Endothelial cell of umbilical vein (primary cell): ENCODE results near the gene CREBZF. TPM values are rescaled to one million over a fixed set of nuclear protein-coding genes. Genes with fewer than 3 reads are reported as not detected.
"Not testable (repeated sequence)": the region's sequence is repeated elsewhere in the genome, so short reads cannot be mapped to it uniquely, and the experiment has no call there.

Experiments used
- BruUV-seq: library from RNA; stranded (reverse); fragments of 400-500 nt; replicated peaks from 2 replicates; lab custom pipeline; 2021; lab: Mats Ljungman, UMichigan
- CTCF ChIA-PET: fragments of 300-600, 350-600 bp; sonication (Branson Sonifier 250); formaldehyde crosslinking; loops from one replicate; lab custom pipeline; 2021; ENCODE audit warnings: antibody characterized with exemption, inconsistent platforms; lab: Charles Lee
- POLR2A ChIA-PET: fragments of 300-600, 350-600 bp; sonication (Branson Sonifier 250); formaldehyde crosslinking; loops from one replicate; lab custom pipeline; 2021; ENCODE audit warnings: antibody characterized with exemption, inconsistent platforms; lab: Charles Lee
- DNase-seq: peaks from one replicate; pipeline ENCODE4 v3.0.0-alpha.2; 2011; ENCODE audit warnings: low read depth, low spot score
- FAIRE-seq: peaks from 2 replicates; lab custom pipeline; 2011; peaks lifted over from hg19 to GRCh38; lab: Jason Lieb, UNC
- H2AFZ ChIP-seq: 2 replicates; pipeline ENCODE4 v1.6.0; 2012; ENCODE audit warnings: low read depth, low read length, control low read depth, inconsistent platforms
- H3K27ac ChIP-seq: 2 replicates; pipeline ENCODE4 v1.5.1; 2011; ENCODE audit warnings: low read depth, mild to moderate bottlenecking, control low read depth, low read length, moderate library complexity; ENCODE audit not compliant: insufficient read depth
- H3K27me3 ChIP-seq, 2 experiments: 2 replicates each; pipeline versions ENCODE4 v1.6.0 to v1.6.1; 2011; ENCODE audit warnings: low read length in 2 of 2, mixed read lengths in 1 of 2; ENCODE audit not compliant: control insufficient read depth in 2 of 2, insufficient read depth in 2 of 2
- H3K36me3 ChIP-seq, 2 experiments: 2 replicates in 1 of 2; 3 replicates in 1 of 2; pipeline ENCODE4 v1.5.1; 2011; ENCODE audit warnings: low read length in 2 of 2, mild to moderate bottlenecking in 1 of 2, moderate library complexity in 1 of 2; ENCODE audit not compliant: control insufficient read depth in 2 of 2, insufficient read depth in 2 of 2; ENCODE audit errors: extremely low read depth in 1 of 2
- H3K4me1 ChIP-seq: 3 replicates; pipeline ENCODE4 v1.5.1; 2011; ENCODE audit warnings: mild to moderate bottlenecking, low read length; ENCODE audit not compliant: control insufficient read depth, insufficient read depth; ENCODE audit errors: extremely low read depth
- H3K4me2 ChIP-seq: 2 replicates; pipeline ENCODE4 v1.6.1; 2011; ENCODE audit warnings: low read length, control low read depth, mixed read lengths; ENCODE audit not compliant: insufficient read depth
- H3K4me3 ChIP-seq, 3 experiments: fragments of 200-600 bp in 1 of 3; sonication (generic), shearing (Covaris generic) in 1 of 3; replicated peaks in 1 of 3; 2 replicates each; pipeline ENCODE4 v1.5.1; 2011 to 2016; ENCODE audit warnings: control low read depth in 3 of 3, low read length in 3 of 3, mild to moderate bottlenecking in 2 of 3, inconsistent platforms in 1 of 3, low read depth in 1 of 3, moderate library complexity in 1 of 3; ENCODE audit not compliant: insufficient read depth in 1 of 3
- H3K79me2 ChIP-seq: 2 replicates; pipeline ENCODE4 v1.6.0; 2012; ENCODE audit warnings: low read length, inconsistent platforms; ENCODE audit not compliant: control insufficient read depth, insufficient read depth
- H3K9ac ChIP-seq: replicated peaks from 2 replicates; pipeline ENCODE3; 2011; ENCODE audit warnings: low read length, control low read depth; ENCODE audit not compliant: insufficient read depth; ENCODE audit errors: extremely low read depth
- H3K9me1 ChIP-seq: replicated peaks from 3 replicates; pipeline ENCODE4 v1.6.0; 2011; ENCODE audit warnings: mild to moderate bottlenecking, low read length; ENCODE audit not compliant: control insufficient read depth, insufficient read depth; ENCODE audit errors: extremely low read depth
- H3K9me3 ChIP-seq: replicated peaks from 2 replicates; pipeline ENCODE4 v1.5.1; 2012; ENCODE audit warnings: low read length, inconsistent platforms; ENCODE audit not compliant: control insufficient read depth, insufficient read depth
- H4K20me1 ChIP-seq: replicated peaks from 2 replicates; pipeline ENCODE3; 2011; ENCODE audit warnings: mild to moderate bottlenecking, low read length; ENCODE audit not compliant: control insufficient read depth, insufficient read depth; ENCODE audit errors: extremely low read depth
- EZH2 ChIP-seq: IDR thresholded peaks from 2 replicates; pipeline ENCODE4 v1.6.1; 2012; ENCODE audit warnings: borderline replicate concordance, low read depth, mild to moderate bottlenecking, moderate library complexity, low read length, inconsistent platforms; ENCODE audit not compliant: severe bottlenecking
- FOS ChIP-seq: IDR thresholded peaks from 2 replicates; pipeline ENCODE4 v1.6.1; 2011; ENCODE audit warnings: mild to moderate bottlenecking, low read length, moderate library complexity, borderline replicate concordance; ENCODE audit not compliant: insufficient read depth
- GATA2 ChIP-seq: IDR thresholded peaks from 2 replicates; pipeline ENCODE4 v1.7.0; 2011; ENCODE audit warnings: low read depth, mild to moderate bottlenecking, moderate library complexity, mixed read lengths, low read length; ENCODE audit not compliant: insufficient read length, insufficient read depth
- JUN ChIP-seq: IDR thresholded peaks from 2 replicates; pipeline ENCODE4 v1.6.1; 2011; ENCODE audit warnings: borderline replicate concordance, low read depth; ENCODE audit not compliant: insufficient read length, insufficient read depth
- MYC ChIP-seq: IDR thresholded peaks from one replicate; pipeline ENCODE4 v1.6.1; 2011; ENCODE audit warnings: mild to moderate bottlenecking, low read depth, low read length
- POLR2A ChIP-seq: IDR thresholded peaks from 2 replicates; pipeline ENCODE4 v1.6.1; 2012; ENCODE audit warnings: low read depth, mild to moderate bottlenecking, control low read depth, low read length
- POLR2AphosphoS5 ChIP-seq: IDR thresholded peaks from 2 replicates; pipeline ENCODE4 v1.6.1; 2012; ENCODE audit warnings: low read depth, mild to moderate bottlenecking, control low read depth, low read length, moderate library complexity; ENCODE audit not compliant: insufficient read depth
- dilution Hi-C: fragments of 300-500 bp; cut with MboI; formaldehyde crosslinking; loops from one replicate; pipeline ENCODE4 v1.15.0; 2019; ENCODE audit warnings: low sequenced_read_pairs; ENCODE audit not compliant: extremely low pct_ligation_motif_present
- intact Hi-C: fragments of 100-400 bp; cut with micrococcal nuclease; formaldehyde crosslinking; loops from one replicate; pipeline ENCODE4 v1.10.0; 2022
- polyA plus RNA-seq, 4 experiments: library from polyadenylated mRNA; depleted of rRNA in 3 of 4; stranded (reverse) in 3 of 4; unstranded in 1 of 4; fragments of >200 nt; gene quantifications; 2 replicates each; pipeline versions ENCODE4 v1.2.1 to v1.2.3, GENCODE V29; 2011 to 2012; ENCODE audit warnings: missing spikeins in 1 of 4
- total RNA-seq: library from RNA; stranded (reverse); gene quantifications from 2 replicates; pipeline ENCODE4 v1.2.3, GENCODE V29; 2021
- TF ChIP-seq, protein P1 (sequence below): IDR thresholded peaks from 2 replicates; pipeline ENCODE4 v1.6.1; 2011; ENCODE audit not compliant: insufficient read depth, insufficient read length
- TF ChIP-seq, protein P2 (sequence below), 2 donors: IDR thresholded peaks; 1 replicate in 1 of 2; 2 replicates in 1 of 2; pipeline ENCODE4 v1.5.1; 2011; ENCODE audit warnings: low read length in 2 of 2, mild to moderate bottlenecking in 2 of 2, moderate library complexity in 2 of 2, control low read depth in 1 of 2, inconsistent platforms in 1 of 2, low read depth in 1 of 2; ENCODE audit not compliant: insufficient read depth in 1 of 2; ENCODE audit errors: extremely low read depth in 1 of 2

Gene CREBZF
- total and polyA plus RNA-seq, 2 donors (not counting 3 experiments of a cell fraction or from before 2014, with no cell fraction given) = 15.5 to 35.5 TPM

GRCh38 chr11:85656777-85657176 lies 8.2 kb downstream of the CREBZF start:
- DNase-seq (no peak), FAIRE-seq (no peak)
- Histone ChIP-seq H3K9me1 (no peaks in the 10 kb centered on the region), H3K4me3 (no peak overlapping the region), H3K27ac (no peak overlapping the region), H3K9me3 (no peaks in the 10 kb centered on the region), H3K4me1 (peaks cover 28% of the 10 kb centered on the region), H4K20me1 (peaks cover 12% of the 10 kb centered on the region), H2AFZ (no peak overlapping the region), H3K9ac (no peak overlapping the region), H3K27me3 (no peaks in the 10 kb centered on the region), H3K36me3 (peaks cover 0 to 18% of the 10 kb centered on the region in 2 experiments), H3K79me2 (peaks cover 48% of the 10 kb centered on the region), H3K4me2 (no peak overlapping the region)
- TF ChIP-seq GATA2 = no peak
- TF ChIP-seq, protein P1, sequence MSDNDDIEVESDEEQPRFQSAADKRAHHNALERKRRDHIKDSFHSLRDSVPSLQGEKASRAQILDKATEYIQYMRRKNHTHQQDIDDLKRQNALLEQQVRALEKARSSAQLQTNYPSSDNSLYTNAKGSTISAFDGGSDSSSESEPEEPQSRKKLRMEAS = no peak
- TF ChIP-seq POLR2AphosphoS5 = no peak
- TF ChIP-seq, protein P2, sequence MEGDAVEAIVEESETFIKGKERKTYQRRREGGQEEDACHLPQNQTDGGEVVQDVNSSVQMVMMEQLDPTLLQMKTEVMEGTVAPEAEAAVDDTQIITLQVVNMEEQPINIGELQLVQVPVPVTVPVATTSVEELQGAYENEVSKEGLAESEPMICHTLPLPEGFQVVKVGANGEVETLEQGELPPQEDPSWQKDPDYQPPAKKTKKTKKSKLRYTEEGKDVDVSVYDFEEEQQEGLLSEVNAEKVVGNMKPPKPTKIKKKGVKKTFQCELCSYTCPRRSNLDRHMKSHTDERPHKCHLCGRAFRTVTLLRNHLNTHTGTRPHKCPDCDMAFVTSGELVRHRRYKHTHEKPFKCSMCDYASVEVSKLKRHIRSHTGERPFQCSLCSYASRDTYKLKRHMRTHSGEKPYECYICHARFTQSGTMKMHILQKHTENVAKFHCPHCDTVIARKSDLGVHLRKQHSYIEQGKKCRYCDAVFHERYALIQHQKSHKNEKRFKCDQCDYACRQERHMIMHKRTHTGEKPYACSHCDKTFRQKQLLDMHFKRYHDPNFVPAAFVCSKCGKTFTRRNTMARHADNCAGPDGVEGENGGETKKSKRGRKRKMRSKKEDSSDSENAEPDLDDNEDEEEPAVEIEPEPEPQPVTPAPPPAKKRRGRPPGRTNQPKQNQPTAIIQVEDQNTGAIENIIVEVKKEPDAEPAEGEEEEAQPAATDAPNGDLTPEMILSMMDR (IDR thresholded peaks at IDR 0.05; ENCODE audit: extremely low read depth in 1 of 2, insufficient read depth in 1 of 2, low read depth in 1 of 2, low read length in 2 of 2) = no peak
- TF ChIP-seq FOS = no peak
- no peak for TF ChIP-seq JUN
- no peak for TF ChIP-seq EZH2
- TF ChIP-seq MYC = no peak
- no peak for TF ChIP-seq POLR2A
- no TSS peak for BruUV-seq
- POLR2A ChIA-PET = interaction anchor here (1.1 kb wide), 1 partner anchor 9 kb away, joined by 3 read pairs; the partner anchor contains the start of gene TMEM126A
- dilution Hi-C loops = no loop called here
- intact Hi-C loops = no loop called here
- CTCF ChIA-PET = no interaction called here

DNA sequence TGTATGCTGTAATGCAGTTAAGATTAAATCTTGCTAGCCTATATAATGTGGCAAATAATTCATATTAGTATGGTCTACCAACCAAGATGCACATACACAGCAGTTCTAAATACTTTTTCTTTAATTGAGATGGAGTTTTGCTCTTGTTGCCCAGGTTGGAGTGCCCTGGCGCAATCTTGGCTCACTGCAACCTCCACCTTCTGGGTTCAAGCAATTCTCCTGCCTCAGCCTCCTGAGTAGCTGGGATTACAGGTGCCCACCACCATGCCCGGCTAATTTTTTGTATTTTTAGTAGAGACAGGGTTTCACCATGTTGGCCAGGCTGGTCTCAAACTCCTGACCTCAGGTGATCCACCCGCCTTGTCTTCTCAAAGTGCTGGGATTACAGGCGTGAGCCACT lies 10.6 kb downstream of the CREBZF start:
- intact Hi-C loops, BruUV-seq: not testable (repeated sequence)

More for the DNA sequence above, 10.6 kb downstream of the CREBZF start:
- H3K4me2 ChIP-seq, dilution Hi-C loops, H3K9me3 ChIP-seq, POLR2A ChIA-PET, H2AFZ ChIP-seq, H3K4me1 ChIP-seq, H4K20me1 ChIP-seq, H3K27ac ChIP-seq, H3K9me1 ChIP-seq, H3K9ac ChIP-seq, H3K27me3 ChIP-seq, H3K36me3 ChIP-seq, H3K4me3 ChIP-seq, FAIRE-seq, DNase-seq: not testable (repeated sequence)
- CTCF ChIA-PET = interaction anchor here (1.0 to 1.2 kb wide), 2 partner anchors 9 to 17 kb away, joined by 4 to 5 read pairs; no protein-coding TSS in a partner anchor
- peaks cover 29% of the 10 kb centered on the region for H3K79me2 ChIP-seq
